CD4-positive, alpha-beta T cell (primary cell): Measurements from ENCODE around the gene ITGAL. TPM values are rescaled to one million over a fixed set of nuclear protein-coding genes. Genes with fewer than 3 reads are reported as not detected.

Experiments used
- ATAC-seq: fragments of 200-7000 bp; cut with Tn5 transposase; one replicate; pipeline ENCODE4 v1.10.0; 2022; ENCODE audit warnings: mild to moderate bottlenecking; ENCODE audit not compliant: poor library complexity
- CTCF ChIA-PET: fragments of 350-600 bp; sonication (Branson Sonifier 250); formaldehyde crosslinking; loops from one replicate; lab custom pipeline; 2021; ENCODE audit warnings: antibody characterized with exemption, inconsistent platforms; lab: Charles Lee
- POLR2A ChIA-PET: fragments of 350-600 bp; sonication (Branson Sonifier 250); formaldehyde crosslinking; loops from one replicate; lab custom pipeline; 2021; ENCODE audit warnings: antibody characterized with exemption, inconsistent platforms; lab: Charles Lee
- DNase-seq, 14 experiments: peaks; one replicate each; pipeline ENCODE4 v3.0.0-alpha.2; 2013 to 2020; ENCODE audit warnings: mixed read lengths in 2 of 14
- H3K27ac ChIP-seq, 2 donors: one replicate each; pipeline versions ENCODE4 v1.5.1 to v1.7.0; 2013; ENCODE audit warnings: low read length in 2 of 2, low read depth in 1 of 2, mild to moderate bottlenecking in 1 of 2
- H3K27me3 ChIP-seq, 2 experiments: 1 replicate in 1 of 2; 2 replicates in 1 of 2; pipeline versions ENCODE4 v1.6.1 to v1.7.0; 2013; ENCODE audit warnings: low read length in 2 of 2, control low read depth in 1 of 2, mild to moderate bottlenecking in 1 of 2, moderate library complexity in 1 of 2; ENCODE audit not compliant: insufficient read depth in 2 of 2, control insufficient read depth in 1 of 2
- H3K36me3 ChIP-seq: one replicate; pipeline ENCODE4 v1.6.1; 2013; ENCODE audit warnings: low read length, control low read depth; ENCODE audit not compliant: insufficient read depth
- H3K4me1 ChIP-seq: one replicate; pipeline ENCODE4 v1.6.1; 2013; ENCODE audit warnings: low read length, control low read depth; ENCODE audit not compliant: insufficient read depth
- H3K4me3 ChIP-seq: one replicate; pipeline ENCODE4 v1.5.1; 2013; ENCODE audit warnings: mild to moderate bottlenecking, low read length, moderate library complexity
- H3K9me3 ChIP-seq, 2 experiments: 1 replicate in 1 of 2; 2 replicates in 1 of 2; pipeline versions ENCODE4 v1.6.1 to v1.7.0; 2013; ENCODE audit warnings: low read length in 2 of 2, mild to moderate bottlenecking in 2 of 2, control low read depth in 1 of 2, moderate library complexity in 1 of 2; ENCODE audit not compliant: control insufficient read depth in 1 of 2, insufficient read depth in 1 of 2
- H3K27ac Mint-ChIP-seq: one replicate; pipeline ENCODE4 v1.8.0; 2020; ENCODE audit warnings: mixed read lengths
- H3K27me3 Mint-ChIP-seq: one replicate; pipeline ENCODE4 v1.8.0; 2021; ENCODE audit warnings: mixed read lengths
- H3K36me3 Mint-ChIP-seq: one replicate; pipeline ENCODE4 v1.8.0; 2021; ENCODE audit warnings: low read depth, mixed read lengths
- H3K4me1 Mint-ChIP-seq: one replicate; pipeline ENCODE4 v1.8.0; 2021; ENCODE audit warnings: low read depth, mixed read lengths
- H3K4me3 Mint-ChIP-seq: one replicate; pipeline ENCODE4 v1.8.0; 2020; ENCODE audit warnings: mild to moderate bottlenecking, mixed read lengths
- H3K9me3 Mint-ChIP-seq: one replicate; pipeline ENCODE4 v1.8.0; 2020; ENCODE audit warnings: mixed read lengths
- CTCF ChIP-seq: fragments of 200-600 bp; IDR thresholded peaks from one replicate; pipeline ENCODE4 v1.8.0; 2022; ENCODE audit warnings: antibody characterized with exemption, mild to moderate bottlenecking
- intact Hi-C, 2 experiments: fragments of 100-400 bp; cut with DNase I in 1 of 2; cut with micrococcal nuclease in 1 of 2; formaldehyde crosslinking; loops; one replicate each; pipeline versions ENCODE4 v1.15.1 to v1.9.0; 2023 to 2025; cut with DNase I, micrococcal nuclease
- total RNA-seq, 174 experiments: library from RNA in 2 of 174; stranded (reverse) in 2 of 174; gene quantifications; one replicate each; pipeline ENCODE4 v1.2.3 and lab custom pipeline; 2021 to 2026

ITGAL gene
- total RNA-seq, 2 experiments from 2014 or later: 186 to 187 TPM

GRCh38 chr16:30503403-30504296 is 31.1 kb downstream of the ITGAL start:
- POLR2A ChIA-PET: no interaction called here
- peak overlapping the region; percentile 76 for H3K27ac Mint-ChIP-seq
- H3K27me3 Mint-ChIP-seq: no peaks in the 10 kb centered on the region
- peaks cover 59% of the 10 kb centered on the region for H3K36me3 Mint-ChIP-seq
- H3K4me3 ChIP-seq: no peak overlapping the region
- CTCF ChIA-PET: no interaction called here
- peak overlapping the region in 1 of 2 donors; percentile 2 for H3K27ac ChIP-seq
- no peak overlapping the region for H3K4me3 Mint-ChIP-seq
- ATAC-seq (no peak), DNase-seq (no peak)
- H3K4me1 Mint-ChIP-seq: peaks cover 5% of the 10 kb centered on the region
- H3K9me3 ChIP-seq: no peaks in the 10 kb centered on the region
- no peaks in the 10 kb centered on the region for H3K9me3 Mint-ChIP-seq
- no peaks in the 10 kb centered on the region for H3K27me3 ChIP-seq
- no peaks in the 10 kb centered on the region for H3K4me1 ChIP-seq
- intact Hi-C loops: loop anchor here in 1 of 2 experiments (10.0 kb wide), 1 partner anchor 429 kb away; the partner anchor contains the start of gene PPP4C
- peaks cover 82% of the 10 kb centered on the region for H3K36me3 ChIP-seq
- TF ChIP-seq CTCF: no peak

- DNase-seq (no peak), ATAC-seq (no peak)
- Mint-ChIP-seq H3K9me3 (no peaks in the 10 kb centered on the region), H3K36me3 (peaks cover 85% of the 10 kb centered on the region), H3K27ac (peak overlapping the region; percentile 56), H3K4me3 (no peak overlapping the region), H3K4me1 (peaks cover 5% of the 10 kb centered on the region), H3K27me3 (no peaks in the 10 kb centered on the region)
- ChIA-PET POLR2A (no interaction called here), CTCF (no interaction called here)
- Histone ChIP-seq H3K9me3 (no peaks in the 10 kb centered on the region), H3K27ac (no peak overlapping the region), H3K27me3 (no peaks in the 10 kb centered on the region), H3K36me3 (peaks cover 90% of the 10 kb centered on the region), H3K4me3 (no peak overlapping the region), H3K4me1 (peaks cover 5% of the 10 kb centered on the region)
- TF ChIP-seq CTCF: no peak
- intact Hi-C loops: loop anchor here in 1 of 2 experiments (10.0 kb wide), 1 partner anchor 434 kb away; the partner anchor contains the start of gene PPP4C
Measured at GRCh38 chr16:30509081-30509765, 36.7 kb downstream of the ITGAL start.

- POLR2A ChIA-PET: interaction anchor here (0.7 to 0.9 kb wide), 4 partner anchors 23 to 93 kb away, joined by 3 read pairs; partner anchors contain the start of gene DCTPP1
- Mint-ChIP-seq H3K27me3 (no peaks in the 10 kb centered on the region), H3K36me3 (peaks cover 89% of the 10 kb centered on the region), H3K4me3 (no peak overlapping the region), H3K27ac (peak overlapping the region; percentile 39), H3K4me1 (peaks cover 5% of the 10 kb centered on the region), H3K9me3 (no peaks in the 10 kb centered on the region)
- peaks cover 89% of the 10 kb centered on the region for H3K36me3 ChIP-seq
- CTCF ChIA-PET: no interaction called here
- ATAC-seq (no peak), DNase-seq (no peak)
- no peaks in the 10 kb centered on the region for H3K9me3 ChIP-seq
- peak overlapping the region in 1 of 2 donors; percentile 15 for H3K27ac ChIP-seq
- H3K4me3 ChIP-seq: no peak overlapping the region
- TF ChIP-seq CTCF: no peak
- intact Hi-C loops: no loop called here
- no peaks in the 10 kb centered on the region for H3K27me3 ChIP-seq
- H3K4me1 ChIP-seq: peaks cover 5% of the 10 kb centered on the region
Measured at GRCh38 chr16:30510376-30510938, 37.9 kb downstream of the ITGAL start.
